DOHH2 (cell line): Measurements from ENCODE around the gene RER1.

Experiments
- H3F3A ChIP-seq: fragments of 200-600 bp; sonication (generic), shearing (Covaris generic); 2 replicates; pipeline ENCODE4 v1.6.0; 2016; ENCODE audit warnings: antibody characterized with exemption, mild to moderate bottlenecking; ENCODE audit not compliant: control insufficient read depth, insufficient read depth
- H3K27ac ChIP-seq: fragments of 200-600 bp; sonication (generic); 2 replicates; pipeline ENCODE4 v1.5.1; 2014; ENCODE audit warnings: low read depth, mild to moderate bottlenecking, low read length, moderate library complexity
- H3K27me3 ChIP-seq: fragments of 200-600 bp; sonication (generic); 2 replicates; pipeline ENCODE4 v1.6.1; 2014; ENCODE audit warnings: mild to moderate bottlenecking, low read length, mixed read lengths; ENCODE audit not compliant: control insufficient read depth
- H3K36me3 ChIP-seq: fragments of 200-600 bp; sonication (generic); 2 replicates; pipeline ENCODE4 v1.6.1; 2014; ENCODE audit warnings: mild to moderate bottlenecking, low read length, moderate library complexity, mixed read lengths; ENCODE audit not compliant: control insufficient read depth
- H3K4me1 ChIP-seq: fragments of 200-600 bp; sonication (generic); 2 replicates; pipeline ENCODE4 v1.6.1; 2014; ENCODE audit warnings: mild to moderate bottlenecking, low read length, mixed read lengths; ENCODE audit not compliant: control insufficient read depth
- H3K4me2 ChIP-seq: fragments of 200-600 bp; sonication (generic); 2 replicates; pipeline ENCODE4 v1.6.0; 2014; ENCODE audit warnings: mild to moderate bottlenecking, low read length, moderate library complexity
- H3K4me3 ChIP-seq: fragments of 200-600 bp; sonication (generic); 2 replicates; pipeline ENCODE4 v1.5.1; 2014; ENCODE audit warnings: mild to moderate bottlenecking, low read length, mixed read lengths
- H3K79me2 ChIP-seq: fragments of 200-600 bp; sonication (generic); 2 replicates; pipeline ENCODE4 v1.6.1; 2014; ENCODE audit warnings: mild to moderate bottlenecking, low read length, mixed read lengths; ENCODE audit not compliant: control insufficient read depth
- H3K9me2 ChIP-seq: fragments of 200-600 bp; sonication (generic); replicated peaks from 2 replicates; pipeline ENCODE4 v1.6.1; 2014; ENCODE audit warnings: mild to moderate bottlenecking, low read length, mixed read lengths; ENCODE audit not compliant: control insufficient read depth
- H3K9me3 ChIP-seq: fragments of 200-600 bp; sonication (generic); 2 replicates; pipeline ENCODE4 v1.6.1; 2014; ENCODE audit warnings: antibody characterized with exemption, low read length, mixed read lengths; ENCODE audit not compliant: control insufficient read depth, insufficient read depth
- H4K20me1 ChIP-seq: fragments of 200-600 bp; sonication (generic); 2 replicates; pipeline ENCODE4 v1.6.0; 2014; ENCODE audit warnings: low read depth, mild to moderate bottlenecking, antibody characterized with exemption, low read length, moderate library complexity; ENCODE audit not compliant: control insufficient read depth, insufficient read depth
- CTCF ChIP-seq: fragments of 200-600 bp; sonication (generic); IDR thresholded peaks from one replicate; pipeline ENCODE4 v1.5.1; 2014; ENCODE audit warnings: antibody characterized with exemption, mild to moderate bottlenecking, low read depth, low read length; ENCODE audit not compliant: poor library complexity, severe bottlenecking
- EZH2phosphoT487 ChIP-seq: fragments of 200-600 bp; sonication (generic); IDR thresholded peaks from 2 replicates; pipeline ENCODE4 v1.6.1; 2017; ENCODE audit warnings: borderline replicate concordance, mild to moderate bottlenecking, antibody characterized with exemption, low read length, moderate library complexity, mixed read lengths

RER1 gene

DNA sequence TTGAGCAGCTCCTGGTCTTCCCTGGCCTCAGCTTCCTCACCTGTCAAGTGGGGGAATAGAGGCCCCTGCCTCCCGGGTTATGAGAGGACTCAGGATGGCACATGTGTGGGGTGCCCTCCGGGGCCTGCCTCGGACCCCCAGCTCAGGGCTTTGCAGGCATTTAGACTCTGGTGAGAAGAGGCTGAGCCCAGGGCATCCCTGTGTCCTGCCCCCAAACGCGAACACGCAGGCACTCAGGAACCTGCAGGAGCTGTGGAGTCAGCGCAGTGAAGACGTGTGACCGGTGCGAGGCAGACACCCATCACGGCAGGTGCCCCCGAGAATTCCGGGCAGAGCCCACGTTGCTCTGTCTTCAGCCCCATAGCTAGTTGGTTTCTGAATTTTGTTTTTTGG is 26.2 kb downstream of the RER1 start:
- no peak overlapping the region for H3K27ac ChIP-seq
- H3K4me3 ChIP-seq = no peak overlapping the region
- H3K79me2 ChIP-seq = peaks cover 13% of the 10 kb centered on the region
- H4K20me1 ChIP-seq = 0 out of 2 replicates have a peak, but pooled peaks cover 4% of the 10 kb centered on the region
- H3K9me2 ChIP-seq = no peaks in the 10 kb centered on the region
- no peaks in the 10 kb centered on the region for H3K9me3 ChIP-seq
- 0 out of 2 replicates have a peak, but pooled peaks cover 10% of the 10 kb centered on the region for H3F3A ChIP-seq
- peaks cover 7% of the 10 kb centered on the region for H3K36me3 ChIP-seq
- no peak overlapping the region for H3K4me2 ChIP-seq
- no peak for TF ChIP-seq EZH2phosphoT487
- no peak for TF ChIP-seq CTCF
- H3K4me1 ChIP-seq = peaks cover 36% of the 10 kb centered on the region
- no peaks in the 10 kb centered on the region for H3K27me3 ChIP-seq

DNA sequence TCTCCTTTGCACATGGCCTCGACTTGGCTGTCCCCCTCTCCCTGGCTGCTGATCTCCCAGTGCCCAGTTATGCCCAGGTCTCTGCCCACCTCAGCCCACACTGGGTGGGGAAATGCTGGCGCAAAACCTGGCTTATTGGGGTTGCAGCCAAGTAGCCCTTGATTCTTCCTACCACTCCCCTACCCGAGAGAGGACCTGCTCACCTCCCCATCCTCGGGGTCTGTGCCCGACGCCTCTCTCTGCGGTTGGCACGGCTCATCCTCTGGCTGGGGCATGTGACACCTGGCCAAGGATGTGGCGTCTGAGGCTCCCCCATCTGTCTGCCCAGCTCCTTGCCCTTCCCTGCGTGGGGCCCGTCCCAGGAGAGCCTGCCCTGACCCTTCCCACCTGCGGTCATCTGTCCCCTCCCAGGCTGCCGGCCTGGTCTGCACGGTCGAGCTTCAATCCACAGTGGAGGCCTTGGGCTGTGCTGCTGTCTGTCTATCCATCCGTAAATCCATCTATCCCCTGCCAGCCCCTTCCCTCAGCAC is 27.2 kb downstream of the RER1 start:
- no peak overlapping the region for H3K4me3 ChIP-seq
- no peak overlapping the region for H3K27ac ChIP-seq
- H3K36me3 ChIP-seq = no peaks in the 10 kb centered on the region
- H3K9me2 ChIP-seq = no peaks in the 10 kb centered on the region
- no peak overlapping the region for H3K4me2 ChIP-seq
- 0 out of 2 replicates have a peak, but pooled peaks cover 4% of the 10 kb centered on the region for H4K20me1 ChIP-seq
- no peak for TF ChIP-seq CTCF
- TF ChIP-seq EZH2phosphoT487 = no peak
- H3F3A ChIP-seq = 0 out of 2 replicates have a peak, but pooled peaks cover 9% of the 10 kb centered on the region
- no peaks in the 10 kb centered on the region for H3K27me3 ChIP-seq
- peaks cover 3% of the 10 kb centered on the region for H3K79me2 ChIP-seq
- H3K9me3 ChIP-seq = no peaks in the 10 kb centered on the region
- peaks cover 30% of the 10 kb centered on the region for H3K4me1 ChIP-seq

DNA sequence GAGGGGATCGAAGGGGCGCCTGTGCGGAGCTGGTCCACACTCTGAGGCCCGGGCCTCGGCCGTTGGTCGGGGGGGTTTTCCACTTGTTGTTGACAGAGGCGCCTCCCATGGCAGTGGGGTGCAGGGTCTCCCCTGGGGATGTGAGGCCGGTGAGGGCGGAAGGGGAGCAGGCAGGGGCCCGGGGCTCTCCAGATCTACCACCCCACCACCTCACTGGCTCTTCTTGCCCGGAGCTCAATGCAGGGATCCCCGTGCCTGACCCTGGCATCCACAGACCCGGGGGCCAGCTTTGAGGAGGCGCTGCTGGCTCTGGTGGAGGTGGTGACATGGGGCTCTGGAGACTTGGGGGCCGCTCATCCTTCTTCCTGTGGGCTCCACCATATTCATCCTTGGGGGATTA is 27.8 kb downstream of the RER1 start:
- Histone ChIP-seq H3K4me3 (no peak overlapping the region), H3K27me3 (no peaks in the 10 kb centered on the region), H3K9me3 (no peaks in the 10 kb centered on the region), H3K27ac (no peak overlapping the region), H3K9me2 (no peaks in the 10 kb centered on the region), H3K36me3 (no peaks in the 10 kb centered on the region), H3K79me2 (no peaks in the 10 kb centered on the region), H3K4me1 (peaks cover 24% of the 10 kb centered on the region), H4K20me1 (0 out of 2 replicates have a peak, but pooled peaks cover 4% of the 10 kb centered on the region), H3K4me2 (no peak overlapping the region), H3F3A (0 out of 2 replicates have a peak, but pooled peaks cover 6% of the 10 kb centered on the region)
- TF ChIP-seq EZH2phosphoT487 (no peak), CTCF (no peak)
